HepG2 (cell line): ENCODE measurements around the gene OLR1. TPM values are rescaled to one million over a fixed set of nuclear protein-coding genes. Genes with fewer than 3 reads are reported as not detected.

ENCODE experiments used
- ATF1 ChIP-seq: IDR thresholded peaks from 2 replicates; pipeline ENCODE4 v1.6.1; 2016; ENCODE audit warnings: mild to moderate bottlenecking, control low read depth
- BORCS8-MEF2B ChIP-seq: sonication (generic); formaldehyde crosslinking; IDR thresholded peaks from 2 replicates; pipeline ENCODE4 v1.8.0; 2022; ENCODE audit warnings: mild to moderate bottlenecking, missing genetic modification reagents
- FLYWCH1 ChIP-seq: sonication (generic); formaldehyde crosslinking; IDR thresholded peaks from 2 replicates; pipeline ENCODE4 v1.8.1; 2023; ENCODE audit warnings: mild to moderate bottlenecking, missing genetic modification reagents
- GTF3A ChIP-seq: sonication (generic); formaldehyde crosslinking; conservative IDR thresholded peaks from 2 replicates; pipeline ENCODE4 v1.4.0; 2020; ENCODE audit warnings: mild to moderate bottlenecking, missing genetic modification reagents
- HMGA1 ChIP-seq: sonication (generic); formaldehyde crosslinking; conservative IDR thresholded peaks from 2 replicates; pipeline ENCODE4 v1.4.0; 2020; ENCODE audit warnings: missing genetic modification reagents
- MXD1 ChIP-seq: sonication (generic); formaldehyde crosslinking; IDR thresholded peaks from 2 replicates; pipeline ENCODE4 v1.4.0; 2020; ENCODE audit warnings: mild to moderate bottlenecking, missing genetic modification reagents
- NFAT5 ChIP-seq: sonication (generic); formaldehyde crosslinking; IDR thresholded peaks from 2 replicates; pipeline ENCODE4 v1.4.0; 2020; ENCODE audit warnings: missing genetic modification reagents
- NFRKB ChIP-seq: fragments of 450-650 bp; IDR thresholded peaks from 2 replicates; pipeline ENCODE4 v1.6.1; 2017
- NR2F2 ChIP-seq: IDR thresholded peaks from 2 replicates; pipeline ENCODE4 v1.6.1; 2012; ENCODE audit warnings: low read depth, inconsistent platforms, borderline replicate concordance
- PHF5A ChIP-seq: IDR thresholded peaks from one replicate; pipeline ENCODE4 v1.6.1; 2018; ENCODE audit warnings: low read depth, missing genetic modification reagents; ENCODE audit not compliant: unreplicated experiment
- RAD21 ChIP-seq: fragments of 450-650 bp; formaldehyde crosslinking; IDR thresholded peaks from 2 replicates; pipeline ENCODE4 v1.5.0; 2020; ENCODE audit warnings: mild to moderate bottlenecking
- RBFOX2 ChIP-seq: fragments of 200-400 bp; formaldehyde crosslinking; IDR thresholded peaks from 2 replicates; pipeline ENCODE4 v1.6.1; 2017; ENCODE audit warnings: low read depth, mild to moderate bottlenecking, low read length
- RXRB ChIP-seq: IDR thresholded peaks from 2 replicates; pipeline ENCODE4 v1.6.1; 2016; ENCODE audit warnings: borderline replicate concordance, missing genetic modification reagents, missing compliant biosample characterization
- TFDP1 ChIP-seq: IDR thresholded peaks from 2 replicates; pipeline ENCODE4 v1.6.1; 2016; ENCODE audit warnings: missing compliant biosample characterization, missing genetic modification reagents, borderline replicate concordance
- ZBTB7B ChIP-seq: sonication (generic); formaldehyde crosslinking; IDR thresholded peaks from 2 replicates; pipeline ENCODE4 v1.4.0; 2020; ENCODE audit warnings: missing genetic modification reagents
- ZNF430 ChIP-seq: sonication (generic); formaldehyde crosslinking; IDR thresholded peaks from 2 replicates; pipeline ENCODE4 v1.9.0; 2021; ENCODE audit warnings: mild to moderate bottlenecking, missing genetic modification reagents
- ZNF550 ChIP-seq: sonication (generic); formaldehyde crosslinking; IDR thresholded peaks from 2 replicates; pipeline ENCODE4 v1.4.0; 2020; ENCODE audit warnings: mild to moderate bottlenecking, missing genetic modification reagents, borderline replicate concordance
- ZNF570 ChIP-seq: sonication (generic); formaldehyde crosslinking; IDR thresholded peaks from 2 replicates; pipeline ENCODE4 v1.4.0; 2020; ENCODE audit warnings: mild to moderate bottlenecking, missing genetic modification reagents, borderline replicate concordance
- ZNF607 ChIP-seq: sonication (generic); formaldehyde crosslinking; IDR thresholded peaks from 2 replicates; pipeline ENCODE4 v1.5.1; 2020; ENCODE audit warnings: missing genetic modification reagents, mild to moderate bottlenecking, borderline replicate concordance
- ZNF713 ChIP-seq: sonication (generic); formaldehyde crosslinking; IDR thresholded peaks from 2 replicates; pipeline ENCODE4 v1.4.0; 2020; ENCODE audit warnings: mild to moderate bottlenecking, missing genetic modification reagents
- ZNF747 ChIP-seq: sonication (generic); formaldehyde crosslinking; IDR thresholded peaks from 2 replicates; pipeline ENCODE4 v1.8.1; 2023; ENCODE audit warnings: missing genetic modification reagents, mild to moderate bottlenecking, borderline replicate concordance
- ZNF784 ChIP-seq: sonication (generic); formaldehyde crosslinking; IDR thresholded peaks from 2 replicates; pipeline ENCODE4 v1.5.1; 2020; ENCODE audit warnings: missing genetic modification reagents, mild to moderate bottlenecking, borderline replicate concordance
- ZSCAN12 ChIP-seq: sonication (generic); formaldehyde crosslinking; IDR thresholded peaks from 2 replicates; pipeline ENCODE4 v1.9.0; 2021; ENCODE audit warnings: mild to moderate bottlenecking, missing genetic modification reagents
- polyA plus RNA-seq, 8 experiments: library from polyadenylated mRNA; depleted of rRNA in 3 of 8; stranded (reverse) in 7 of 8; unstranded in 1 of 8; fragments of >200 nt; fragmentation: Illumina TruSeq in 4 of 8; extraction: Trizol in 4 of 8; gene quantifications; 2 replicates each; pipeline versions ENCODE4 v1.2.1 to v1.2.3, GENCODE V29; 2011 to 2016; ENCODE audit warnings: low read depth in 4 of 8, missing spikeins in 1 of 8, mixed read lengths in 1 of 8; ENCODE audit not compliant: insufficient read depth in 1 of 8
- total RNA-seq, 5 experiments: library from RNA; depleted of rRNA; stranded (reverse); fragments of >200 nt; fragmentation: Illumina TruSeq; extraction: Trizol; gene quantifications; 2 replicates each; pipeline ENCODE4 v1.2.3, GENCODE V29; 2016; ENCODE audit warnings: low read depth in 1 of 5

OLR1 gene
- total and polyA plus RNA-seq, 2 of the 13 experiments (the other 11 are each of a cell fraction or from before 2014, with no cell fraction given), result not detected

GRCh38 chr12:10211940-10212738 lies 40.2 kb upstream of the OLR1 start (continued):
- peak; percentile 60; the same call in 1 of the 2 replicates for TF ChIP-seq TFDP1 (CRISPR knock-in tag)
- 0 out of 2 replicates have a peak, but pooled peaks have one; percentile 33 for TF ChIP-seq RBFOX2
- no peak for TF ChIP-seq ZNF550 (CRISPR knock-in tag)
- 0 out of 2 replicates have a peak, but pooled peaks have one; percentile 8 for TF ChIP-seq ZNF430 (CRISPR knock-in tag)
- no peak for TF ChIP-seq GTF3A (CRISPR knock-in tag)
- TF ChIP-seq PHF5A, result peak; percentile 48
- TF ChIP-seq NFRKB, result no peak
- no peak for TF ChIP-seq ATF1
- TF ChIP-seq MXD1 (CRISPR knock-in tag), result peak; percentile 22; the same call in 1 of the 2 replicates
- TF ChIP-seq RAD21 (CRISPR knock-in tag), result no peak
- no peak for TF ChIP-seq HMGA1
- no peak; the same call in 1 of the 2 replicates for TF ChIP-seq ZBTB7B (CRISPR knock-in tag)
- TF ChIP-seq RXRB (CRISPR knock-in tag), result peak; percentile 71; the same call in 1 of the 2 replicates
- TF ChIP-seq NFAT5 (CRISPR knock-in tag), result no peak
- no peak for TF ChIP-seq ZNF607
- TF ChIP-seq BORCS8-MEF2B (CRISPR knock-in tag), result peak; percentile 58; the same call in 1 of the 2 replicates
- TF ChIP-seq ZNF570 (CRISPR knock-in tag), result no peak
- TF ChIP-seq ZNF713, result no peak
- TF ChIP-seq ZSCAN12 (CRISPR knock-in tag), result no peak
- no peak for TF ChIP-seq NR2F2
- TF ChIP-seq ZNF784 (CRISPR knock-in tag), result no peak
- no peak for TF ChIP-seq FLYWCH1 (CRISPR knock-in tag)
- TF ChIP-seq ZNF747 (CRISPR knock-in tag), result no peak
